Activated naive CD8-positive, alpha-beta T cell treated with anti-CD3 and anti-CD28 coated beads, Interleukin-2, amount 50 U/mL, for 24 hours (primary cell): ENCODE measurements around the gene CCDC27.

Source experiments
- ATAC-seq: fragments of 150-1000 bp; cut with Tn5 transposase; one replicate; pipeline ENCODE4 v1.10.0; 2021
- DNase-seq: peaks from one replicate; pipeline ENCODE4 v3.0.0; 2021
- H3K27ac Mint-ChIP-seq: one replicate; pipeline ENCODE4 v1.8.0; 2021; ENCODE audit warnings: mild to moderate bottlenecking, mixed read lengths
- H3K27me3 Mint-ChIP-seq: one replicate; pipeline ENCODE4 v1.8.0; 2021; ENCODE audit warnings: mixed read lengths
- H3K36me3 Mint-ChIP-seq: one replicate; pipeline ENCODE4 v1.8.0; 2021; ENCODE audit warnings: low read depth, mixed read lengths
- H3K4me1 Mint-ChIP-seq: one replicate; pipeline ENCODE4 v1.8.0; 2021; ENCODE audit warnings: mixed read lengths
- H3K4me3 Mint-ChIP-seq: one replicate; pipeline ENCODE4 v1.8.0; 2021; ENCODE audit warnings: mild to moderate bottlenecking, moderate library complexity, mixed read lengths
- H3K9me3 Mint-ChIP-seq: one replicate; pipeline ENCODE4 v1.8.0; 2021; ENCODE audit warnings: mixed read lengths

The CCDC27 gene

GRCh38 chr1:3779265-3779911 lies 27.1 kb downstream of the CCDC27 start:
- Mint-ChIP-seq H3K27ac (no peak overlapping the region), H3K4me1 (peaks cover 5% of the 10 kb centered on the region), H3K9me3 (no peaks in the 10 kb centered on the region), H3K4me3 (no peak overlapping the region), H3K27me3 (no peaks in the 10 kb centered on the region), H3K36me3 (peaks cover 30% of the 10 kb centered on the region)
- DNase-seq (no peak), ATAC-seq (no peak)

DNA sequence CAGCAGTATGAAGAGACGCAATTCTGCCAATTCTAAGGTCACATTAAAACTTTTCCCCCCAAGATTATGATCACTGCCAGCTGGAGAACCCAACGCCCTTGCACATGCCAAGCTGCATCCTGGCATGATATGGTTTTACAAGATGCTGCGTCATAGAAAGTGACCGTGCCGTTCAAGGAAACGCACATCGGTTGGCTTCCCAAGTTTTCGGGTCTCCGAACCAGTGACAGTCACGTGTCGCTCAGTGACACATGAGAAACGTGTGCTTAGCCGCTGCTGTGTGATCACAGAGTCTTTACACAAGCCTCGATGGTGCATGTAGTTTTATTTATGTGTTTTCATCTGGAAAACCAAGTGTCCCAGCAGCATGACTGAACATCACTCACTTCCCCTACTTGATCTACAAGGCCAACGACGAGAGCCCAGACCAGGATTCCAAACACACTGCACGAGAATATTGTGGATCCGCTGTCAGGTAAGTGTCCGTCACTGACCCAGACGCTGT lies 27.7 kb downstream of the CCDC27 start:
- H3K36me3 Mint-ChIP-seq = peaks cover 32% of the 10 kb centered on the region
- H3K27me3 Mint-ChIP-seq = no peaks in the 10 kb centered on the region
- no peaks in the 10 kb centered on the region for H3K9me3 Mint-ChIP-seq
- DNase-seq (no peak), ATAC-seq (no peak)
- H3K27ac Mint-ChIP-seq = no peak overlapping the region
- peaks cover 5% of the 10 kb centered on the region for H3K4me1 Mint-ChIP-seq
- H3K4me3 Mint-ChIP-seq = no peak overlapping the region

DNA sequence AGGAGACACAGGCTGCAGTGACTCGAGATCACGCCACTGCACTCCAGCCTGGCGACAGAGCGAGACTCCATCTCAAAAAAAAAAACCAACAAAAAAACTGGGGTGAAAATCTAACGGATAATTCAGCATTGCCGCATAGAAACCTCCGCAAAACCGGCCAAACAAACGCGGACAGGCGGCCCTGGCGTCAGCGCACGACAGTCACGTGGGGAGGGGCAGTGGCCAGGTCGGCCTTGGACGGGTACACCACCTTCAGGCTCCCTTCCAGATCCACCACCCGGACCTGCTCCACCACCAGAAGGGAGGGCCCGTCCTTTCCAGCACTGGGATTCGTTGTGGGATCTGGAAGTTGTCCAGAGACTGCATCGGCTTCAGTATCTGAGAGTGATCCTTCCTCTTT lies 28.7 kb downstream of the CCDC27 start:
- Mint-ChIP-seq H3K36me3 (peaks cover 38% of the 10 kb centered on the region), H3K27me3 (no peaks in the 10 kb centered on the region), H3K27ac (no peak overlapping the region), H3K9me3 (no peaks in the 10 kb centered on the region), H3K4me1 (peaks cover under 1% of the 10 kb centered on the region), H3K4me3 (no peak overlapping the region)
- DNase-seq = no peak
- ATAC-seq = no peak

GRCh38 chr1:3783651-3784474 lies 31.6 kb downstream of the CCDC27 start:
- H3K36me3 Mint-ChIP-seq = peaks cover 47% of the 10 kb centered on the region

GRCh38 chr1:3785045-3785444 lies 32.8 kb downstream of the CCDC27 start:
- Mint-ChIP-seq H3K9me3 (no peaks in the 10 kb centered on the region), H3K27ac (no peak overlapping the region), H3K4me3 (no peak overlapping the region), H3K27me3 (no peaks in the 10 kb centered on the region), H3K4me1 (peaks cover 19% of the 10 kb centered on the region), H3K36me3 (peaks cover 44% of the 10 kb centered on the region)
- no peak for ATAC-seq
- DNase-seq = no peak

More at GRCh38 chr1:3783651-3784474, 31.6 kb downstream of the CCDC27 start:
- Mint-ChIP-seq H3K27me3 (no peaks in the 10 kb centered on the region), H3K27ac (no peak overlapping the region), H3K9me3 (no peaks in the 10 kb centered on the region), H3K4me1 (peaks cover 16% of the 10 kb centered on the region), H3K4me3 (no peak overlapping the region)
- no peak for DNase-seq
- no peak for ATAC-seq

GRCh38 chr1:3785456-3786157 lies 33.4 kb downstream of the CCDC27 start:
- Mint-ChIP-seq H3K27me3 (no peaks in the 10 kb centered on the region), H3K36me3 (peaks cover 39% of the 10 kb centered on the region), H3K27ac (no peak overlapping the region), H3K9me3 (no peaks in the 10 kb centered on the region), H3K4me1 (peaks cover 19% of the 10 kb centered on the region), H3K4me3 (no peak overlapping the region)
- DNase-seq = peak; percentile 29
- no peak for ATAC-seq

DNA sequence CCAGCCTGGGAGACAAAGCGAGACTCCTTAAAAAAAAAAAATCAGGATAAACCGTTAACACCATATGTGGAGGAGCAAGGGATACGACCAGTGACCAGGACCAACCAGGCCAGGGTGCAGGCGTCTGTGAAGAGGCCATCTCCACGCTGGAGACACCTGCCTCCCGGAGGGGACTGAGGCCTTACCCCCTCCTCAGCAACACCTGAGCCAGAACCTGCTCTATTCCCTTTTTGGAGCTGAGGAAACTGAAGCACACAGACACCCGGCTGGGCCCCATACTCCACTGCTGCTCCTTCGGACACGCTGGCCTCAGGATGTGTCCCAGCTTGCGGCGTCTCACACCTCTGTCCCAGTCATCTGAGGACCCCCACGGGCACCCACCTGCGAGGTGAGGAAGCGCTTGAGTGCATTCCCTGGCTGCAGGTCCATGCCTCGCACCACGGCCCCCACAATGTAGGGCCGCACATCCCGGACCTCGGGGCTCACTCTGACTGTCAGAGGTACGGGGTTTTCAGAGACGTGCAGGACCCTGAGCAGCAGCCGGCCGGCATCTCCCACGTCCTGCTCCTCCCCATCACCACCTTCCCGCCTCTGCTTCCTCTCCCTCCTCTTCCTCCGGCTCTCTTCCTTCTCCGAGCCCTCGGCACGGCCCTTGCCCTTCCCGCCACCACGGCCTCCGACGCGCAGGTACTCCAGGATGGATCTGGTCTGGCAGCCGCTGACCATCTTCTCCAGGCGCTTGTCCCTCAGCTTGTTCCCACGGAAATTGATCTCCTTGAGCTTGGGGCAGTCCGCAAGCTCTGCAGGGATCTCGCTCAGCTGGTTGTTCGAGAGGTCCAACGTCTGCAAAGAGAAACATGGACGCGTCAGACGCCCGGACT lies 34.5 kb downstream of the CCDC27 start:
- H3K27me3 Mint-ChIP-seq = no peaks in the 10 kb centered on the region
- peaks cover 19% of the 10 kb centered on the region for H3K4me1 Mint-ChIP-seq
- H3K9me3 Mint-ChIP-seq = no peaks in the 10 kb centered on the region
- ATAC-seq = no peak
- no peak overlapping the region for H3K4me3 Mint-ChIP-seq
- peaks cover 32% of the 10 kb centered on the region for H3K36me3 Mint-ChIP-seq
- no peak for DNase-seq
- H3K27ac Mint-ChIP-seq = peak overlapping the region; percentile 69

GRCh38 chr1:3787349-3787715 lies 35.1 kb downstream of the CCDC27 start:
- H3K27me3 Mint-ChIP-seq = no peaks in the 10 kb centered on the region
- peaks cover 26% of the 10 kb centered on the region for H3K36me3 Mint-ChIP-seq
- H3K4me1 Mint-ChIP-seq = peaks cover 19% of the 10 kb centered on the region
- peak; percentile 87 for ATAC-seq
- DNase-seq = peak; percentile 35
- H3K9me3 Mint-ChIP-seq = no peaks in the 10 kb centered on the region
- peak overlapping the region; percentile 69 for H3K27ac Mint-ChIP-seq
- peak overlapping the region; percentile 11 for H3K4me3 Mint-ChIP-seq

DNA sequence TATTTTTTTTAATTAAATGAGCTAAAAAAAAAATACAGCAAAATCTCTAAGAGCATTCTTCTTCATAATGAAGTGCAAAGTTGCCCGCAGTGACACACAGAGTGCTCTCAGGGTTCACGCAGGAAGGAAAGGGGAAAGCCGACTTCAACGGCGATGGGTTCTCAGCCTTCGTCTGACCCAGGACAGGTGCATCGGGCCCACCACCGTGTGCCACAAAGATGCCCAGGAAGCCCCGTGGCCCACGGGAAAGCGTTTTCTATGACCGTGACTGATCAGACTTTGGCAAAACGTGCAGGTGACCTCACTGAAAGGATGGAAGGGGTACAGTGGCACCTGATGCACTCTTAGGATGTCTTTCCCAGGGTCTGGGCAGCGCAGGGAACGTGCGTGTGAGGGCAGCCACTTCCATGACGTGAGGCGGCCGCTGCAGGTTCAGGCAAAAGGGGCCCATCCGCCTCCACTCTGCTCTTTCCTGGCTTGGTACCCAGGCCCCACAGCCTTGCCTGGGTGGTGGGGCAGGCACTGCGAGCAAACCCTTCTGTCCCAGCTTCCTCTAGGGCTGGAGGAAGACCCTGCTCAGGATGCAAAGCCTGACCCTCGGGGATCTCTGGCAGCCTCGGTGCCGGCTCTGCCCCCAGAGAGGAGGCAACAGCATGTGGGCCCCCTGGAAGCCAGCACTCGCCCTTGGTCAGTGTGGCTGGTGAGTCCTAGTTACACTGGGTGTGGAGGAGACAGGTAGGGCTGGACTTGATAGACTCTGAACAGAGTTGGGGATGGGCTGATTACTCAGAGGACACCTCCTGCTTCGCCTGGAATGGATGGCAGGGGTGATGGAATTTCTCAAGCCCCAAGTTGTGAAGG lies 35.7 kb downstream of the CCDC27 start:
- peak overlapping the region; percentile 11 for H3K4me3 Mint-ChIP-seq
- H3K36me3 Mint-ChIP-seq = peaks cover 28% of the 10 kb centered on the region
- H3K4me1 Mint-ChIP-seq = peaks cover 22% of the 10 kb centered on the region
- peak overlapping the region; percentile 69 for H3K27ac Mint-ChIP-seq
- ATAC-seq = no peak
- DNase-seq = no peak
- H3K27me3 Mint-ChIP-seq = no peaks in the 10 kb centered on the region
- no peaks in the 10 kb centered on the region for H3K9me3 Mint-ChIP-seq

GRCh38 chr1:3788756-3789420 lies 36.6 kb downstream of the CCDC27 start:
- Mint-ChIP-seq H3K27ac (peak overlapping the region; percentile 51), H3K36me3 (peaks cover 33% of the 10 kb centered on the region), H3K27me3 (no peaks in the 10 kb centered on the region), H3K4me1 (peaks cover 30% of the 10 kb centered on the region), H3K4me3 (no peak overlapping the region), H3K9me3 (no peaks in the 10 kb centered on the region)
- no peak for DNase-seq
- ATAC-seq = no peak

- ATAC-seq (no peak), DNase-seq (no peak)
- Mint-ChIP-seq H3K36me3 (peaks cover 26% of the 10 kb centered on the region), H3K9me3 (no peaks in the 10 kb centered on the region), H3K27ac (peak overlapping the region; percentile 11), H3K27me3 (no peaks in the 10 kb centered on the region), H3K4me3 (no peak overlapping the region), H3K4me1 (peaks cover 37% of the 10 kb centered on the region)
Measured at GRCh38 chr1:3789421-3790300, 37.4 kb downstream of the CCDC27 start.

DNA sequence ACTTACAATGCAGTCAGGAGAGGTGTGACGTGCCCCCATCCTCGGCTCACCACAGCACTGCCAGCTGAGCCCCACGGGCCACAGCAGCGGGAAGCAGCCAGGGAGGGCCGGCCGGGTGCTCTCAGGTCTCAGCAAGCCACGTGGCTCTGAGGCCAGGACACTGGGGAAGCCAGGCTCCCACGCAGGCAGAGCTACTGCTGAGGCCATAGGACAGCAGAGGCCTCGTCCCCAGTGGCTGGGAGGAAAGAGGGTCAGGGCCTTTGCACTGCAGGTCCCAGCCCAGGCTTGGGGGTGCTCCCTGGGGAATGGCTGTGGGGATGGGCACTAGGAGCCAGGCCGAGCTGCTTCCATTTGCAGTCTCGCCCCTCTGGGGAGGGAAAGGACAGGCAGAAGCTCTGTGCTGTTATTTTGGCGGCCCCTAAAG lies 38.3 kb downstream of the CCDC27 start:
- Mint-ChIP-seq H3K9me3 (no peaks in the 10 kb centered on the region), H3K27me3 (no peaks in the 10 kb centered on the region), H3K4me1 (peaks cover 44% of the 10 kb centered on the region), H3K27ac (no peak overlapping the region), H3K36me3 (peaks cover 24% of the 10 kb centered on the region), H3K4me3 (no peak overlapping the region)
- ATAC-seq (no peak), DNase-seq (no peak)
